IMR-90 (cell line): ENCODE data around the gene PIAS4. TPM values are rescaled to one million over a fixed set of nuclear protein-coding genes. Genes with fewer than 3 reads are reported as not detected.

ENCODE experiments used
- ATAC-seq: fragments of 200-7000 bp; cut with Tn5 transposase; 2 replicates; pipeline ENCODE4 v1.9.1; 2020; ENCODE audit warnings: low read depth, mild to moderate bottlenecking, moderate library complexity
- BruUV-seq: library from RNA; stranded (reverse); fragments of 400-500 nt; replicated peaks from 2 replicates; lab custom pipeline; 2021; lab: Mats Ljungman, UMichigan
- CTCF ChIA-PET: fragments of 300-600 bp; formaldehyde crosslinking; extraction: SDS; loops from one replicate; lab custom pipeline; 2021; ENCODE audit warnings: antibody characterized with exemption; lab: Yijun Ruan, JAX
- POLR2A ChIA-PET: fragments of 300-600 bp; sonication (Branson Sonifier 250); formaldehyde crosslinking; loops from one replicate; lab custom pipeline; 2022; ENCODE audit warnings: antibody characterized with exemption; ENCODE audit not compliant: unreplicated experiment; lab: Charles Lee
- DNase-seq: peaks from one replicate; pipeline ENCODE4 v3.0.0; 2013
- H2AFZ ChIP-seq: replicated peaks from 2 replicates; pipeline ENCODE3; 2013; ENCODE audit warnings: low read length, mild to moderate bottlenecking; ENCODE audit not compliant: poor library complexity
- H2AK5ac ChIP-seq: 2 replicates; pipeline ENCODE4 v1.6.1; 2013; ENCODE audit warnings: low read depth, low read length, inconsistent platforms
- H2AK9ac ChIP-seq: replicated peaks from 2 replicates; pipeline ENCODE3; 2013; ENCODE audit warnings: mild to moderate bottlenecking, low read depth, low read length, moderate library complexity; ENCODE audit not compliant: poor library complexity
- H2BK120ac ChIP-seq: 2 replicates; pipeline ENCODE4 v1.6.1; 2013; ENCODE audit warnings: low read depth, low read length, inconsistent platforms
- H2BK15ac ChIP-seq: 3 replicates; pipeline ENCODE4 v1.6.1; 2013; ENCODE audit warnings: low read depth, low read length, inconsistent platforms
- H2BK20ac ChIP-seq: 2 replicates; pipeline ENCODE4 v1.6.1; 2013; ENCODE audit warnings: low read depth, mild to moderate bottlenecking, inconsistent platforms, low read length, moderate library complexity
- H2BK5ac ChIP-seq: 2 replicates; pipeline ENCODE4 v1.6.1; 2013; ENCODE audit warnings: mild to moderate bottlenecking, low read depth, low read length, inconsistent platforms; ENCODE audit not compliant: poor library complexity, severe bottlenecking
- H3K14ac ChIP-seq: replicated peaks from 2 replicates; pipeline ENCODE4 v1.6.1; 2013; ENCODE audit warnings: low read depth, low read length, inconsistent platforms
- H3K18ac ChIP-seq: 2 replicates; pipeline ENCODE4 v1.6.1; 2013; ENCODE audit warnings: low read depth, low read length, control low read depth
- H3K23ac ChIP-seq: 2 replicates; pipeline ENCODE4 v1.6.1; 2013; ENCODE audit warnings: low read depth, low read length, inconsistent platforms
- H3K27ac ChIP-seq: 2 replicates; pipeline ENCODE4 v1.5.1; 2013; ENCODE audit warnings: mild to moderate bottlenecking, control low read depth, low read length; ENCODE audit not compliant: insufficient read depth
- H3K27me3 ChIP-seq: 2 replicates; pipeline ENCODE4 v1.6.1; 2013; ENCODE audit warnings: low read length; ENCODE audit not compliant: control insufficient read depth, insufficient read depth
- H3K36me3 ChIP-seq: 2 replicates; pipeline ENCODE4 v1.6.1; 2013; ENCODE audit warnings: low read length, mixed read lengths; ENCODE audit not compliant: control insufficient read depth, insufficient read depth
- H3K4ac ChIP-seq: 2 replicates; pipeline ENCODE4 v1.6.1; 2013; ENCODE audit warnings: low read depth, low read length, inconsistent platforms
- H3K4me1 ChIP-seq: 2 replicates; pipeline ENCODE4 v1.6.1; 2013; ENCODE audit warnings: low read length, mixed read lengths; ENCODE audit not compliant: control insufficient read depth, insufficient read depth
- H3K4me2 ChIP-seq: 2 replicates; pipeline ENCODE4 v1.6.1; 2013; ENCODE audit warnings: low read depth, mild to moderate bottlenecking, control low read depth, low read length, moderate library complexity
- H3K4me3 ChIP-seq: 2 replicates; pipeline ENCODE4 v1.5.1; 2013; ENCODE audit warnings: low read depth, mild to moderate bottlenecking, control low read depth, low read length, moderate library complexity; ENCODE audit not compliant: insufficient read depth
- H3K56ac ChIP-seq: 2 replicates; pipeline ENCODE4 v1.6.1; 2013; ENCODE audit warnings: low read length, inconsistent platforms; ENCODE audit not compliant: insufficient read depth; ENCODE audit errors: extremely low read depth
- H3K79me1 ChIP-seq, 2 experiments: 2 replicates each; pipeline ENCODE4 v1.6.1; 2013; ENCODE audit warnings: low read length in 2 of 2, inconsistent platforms in 1 of 2, low read depth in 1 of 2
- H3K9ac ChIP-seq: 2 replicates; pipeline ENCODE4 v1.6.1; 2013; ENCODE audit warnings: low read depth, low read length, control low read depth
- H3K9me1 ChIP-seq: 2 replicates; pipeline ENCODE4 v1.6.1; 2013; ENCODE audit warnings: low read length, inconsistent platforms; ENCODE audit not compliant: insufficient read depth
- H3K9me3 ChIP-seq: 2 replicates; pipeline ENCODE4 v1.6.1; 2013; ENCODE audit warnings: low read length; ENCODE audit not compliant: control insufficient read depth, insufficient read depth
- H4K20me1 ChIP-seq: 2 replicates; pipeline ENCODE4 v1.6.1; 2013; ENCODE audit warnings: low read length, inconsistent platforms; ENCODE audit not compliant: insufficient read depth
- H4K5ac ChIP-seq: 2 replicates; pipeline ENCODE4 v1.6.1; 2013; ENCODE audit warnings: mild to moderate bottlenecking, low read depth, low read length, control low read depth
- H4K8ac ChIP-seq, 2 experiments: 2 replicates each; pipeline ENCODE4 v1.6.1; 2013; ENCODE audit warnings: low read depth in 2 of 2, low read length in 2 of 2, control low read depth in 1 of 2, inconsistent platforms in 1 of 2
- H4K91ac ChIP-seq: 2 replicates; pipeline ENCODE4 v1.6.1; 2013; ENCODE audit warnings: low read depth, low read length, inconsistent platforms; ENCODE audit not compliant: insufficient read depth
- CEBPB ChIP-seq: IDR thresholded peaks from 2 replicates; pipeline ENCODE4 v1.6.1; 2012; ENCODE audit warnings: low read depth, low read length, improper control_type of control experiment
- CHD1 ChIP-seq: IDR thresholded peaks from 2 replicates; pipeline ENCODE4 v1.6.1; 2012; ENCODE audit warnings: low read depth, low read length, improper control_type of control experiment
- FOS ChIP-seq: fragments of 150-350 bp; IDR thresholded peaks from 2 replicates; pipeline ENCODE4 v1.6.1; 2016; ENCODE audit warnings: low read depth, low read length
- MAZ ChIP-seq: IDR thresholded peaks from 2 replicates; pipeline ENCODE4 v1.6.1; 2012; ENCODE audit warnings: low read depth, mild to moderate bottlenecking, low read length, improper control_type of control experiment, moderate library complexity, borderline replicate concordance
- MXI1 ChIP-seq: IDR thresholded peaks from 2 replicates; pipeline ENCODE4 v1.6.1; 2012; ENCODE audit warnings: low read depth, mild to moderate bottlenecking, low read length, moderate library complexity, borderline replicate concordance
- NFE2L2 ChIP-seq: fragments of 150-350 bp; IDR thresholded peaks from 2 replicates; pipeline ENCODE4 v1.6.1; 2016; ENCODE audit warnings: low read depth, mild to moderate bottlenecking, low read length
- RAD21 ChIP-seq: IDR thresholded peaks from 2 replicates; pipeline ENCODE4 v1.6.1; 2012; ENCODE audit warnings: low read length, improper control_type of control experiment
- RCOR1 ChIP-seq: IDR thresholded peaks from 2 replicates; pipeline ENCODE4 v1.6.1; 2012; ENCODE audit warnings: mild to moderate bottlenecking, low read length, improper control_type of control experiment; ENCODE audit not compliant: insufficient replicate concordance
- RFX5 ChIP-seq: IDR thresholded peaks from 2 replicates; pipeline ENCODE4 v1.8.0; 2012; ENCODE audit warnings: low read depth, mild to moderate bottlenecking, low read length, moderate library complexity
- SMC3 ChIP-seq: fragments of 150-350 bp; IDR thresholded peaks from 2 replicates; pipeline ENCODE4 v1.6.1; 2016; ENCODE audit warnings: low read depth, mild to moderate bottlenecking, antibody characterized with exemption, low read length, moderate library complexity
- WGBS, 2 experiments: methylation state at CpG; one replicate each; pipeline versions ENCODE4 v1.1.5 to v1.1.7; 2013; ENCODE audit warnings: missing lambda C conversion rate in 2 of 2; ENCODE audit not compliant: insufficient read length in 1 of 2; ENCODE audit errors: extremely low coverage in 2 of 2; 5-methylcytosine and 5-hydroxymethylcytosine counted together
- dilution Hi-C: fragments of 300-500 bp; cut with HindIII; formaldehyde crosslinking; loops from one replicate; pipeline ENCODE4 v1.14.3; 2018; ENCODE audit warnings: low sequenced_read_pairs; ENCODE audit not compliant: unreplicated experiment
- in situ Hi-C: fragments of 300-500 bp; cut with MboI; formaldehyde crosslinking; loops from 3 replicates; pipeline ENCODE4 v1.14.3; 2019; ENCODE audit warnings: low sequenced_read_pairs, inconsistent platforms, mixed read lengths
- intact Hi-C: fragments of 100-400 bp; cut with micrococcal nuclease; formaldehyde crosslinking; loops from 2 replicates; pipeline ENCODE4 v1.10.0; 2022
- polyA plus RNA-seq, 3 experiments: library from polyadenylated mRNA; depleted of rRNA; stranded (reverse); fragments of >200 nt; gene quantifications; 2 replicates each; pipeline ENCODE4 v1.2.3, GENCODE V29; 2012; ENCODE audit warnings: low replicate concordance in 1 of 3
- total RNA-seq: library from RNA; depleted of rRNA; stranded (reverse); fragments of >200 nt; gene quantifications from 2 replicates; pipeline ENCODE4 v1.2.3, GENCODE V29; 2012
- TF ChIP-seq, protein P1 (sequence below): conservative IDR thresholded peaks from 2 replicates; pipeline ENCODE4 v1.5.1; 2012; ENCODE audit warnings: mild to moderate bottlenecking, low read depth, low read length, improper control_type of control experiment
- TF ChIP-seq, protein P2 (sequence below): fragments of 150-350 bp; IDR thresholded peaks from 2 replicates; pipeline ENCODE4 v1.6.1; 2016; ENCODE audit warnings: low read depth, mild to moderate bottlenecking, low read length, moderate library complexity, borderline replicate concordance
- TF ChIP-seq, protein P3 (sequence below): fragments of 150-350 bp; IDR thresholded peaks from 2 replicates; pipeline ENCODE4 v1.6.1; 2017; ENCODE audit warnings: mild to moderate bottlenecking, antibody characterized with exemption, low read length, low read depth

PIAS4 gene
- total and polyA plus RNA-seq, 2 of the 4 experiments (the other 2 are of a cell fraction): 12.1 to 13.6 TPM

DNA sequence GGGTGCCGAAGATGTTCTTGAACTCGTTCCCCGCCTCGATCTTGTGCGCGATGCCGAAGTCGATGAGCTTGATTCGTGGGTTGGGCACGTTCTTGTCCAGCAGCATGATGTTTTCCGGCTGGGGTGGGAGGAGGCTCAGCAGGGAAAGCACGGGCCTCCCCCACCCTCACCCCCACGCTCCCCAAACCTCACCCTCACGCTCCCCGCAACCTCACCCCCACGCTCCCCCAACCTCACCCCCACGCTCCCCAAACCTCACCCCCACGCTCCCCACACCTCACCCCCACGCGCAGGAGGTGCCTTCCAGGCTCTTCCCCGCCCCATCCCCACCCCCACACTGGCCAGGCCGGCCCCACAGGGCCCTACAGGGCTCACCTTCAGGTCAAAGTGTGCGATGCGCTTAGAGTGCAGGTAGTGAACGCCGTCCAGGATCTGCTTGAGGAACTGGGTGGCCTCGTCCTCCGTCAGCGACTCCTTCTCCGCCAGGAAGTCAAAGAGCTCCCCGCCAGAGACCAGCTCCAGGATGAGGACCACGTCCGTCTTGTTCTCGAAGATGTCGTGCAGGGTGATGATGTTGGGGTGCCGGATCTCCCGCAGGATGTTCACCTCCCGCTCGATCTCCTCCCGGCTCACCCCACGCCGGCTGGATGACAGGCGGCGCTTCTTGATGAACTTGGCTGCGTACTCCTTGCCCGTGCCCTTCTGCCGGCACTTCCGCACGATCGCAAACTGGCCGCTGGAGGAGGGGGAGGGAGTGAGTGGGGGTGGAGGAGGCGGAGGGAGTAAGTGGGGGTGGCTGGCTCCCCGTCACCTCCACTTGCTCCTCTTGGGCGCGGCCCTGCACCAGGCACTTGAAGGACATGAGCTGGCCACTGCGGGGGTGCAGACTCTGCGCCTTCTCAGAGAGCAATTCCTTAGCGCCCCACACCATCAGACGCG lies 43.0 kb upstream of the PIAS4 start:
- no TSS peak for BruUV-seq
- TF ChIP-seq NFE2L2 (no peak), FOS (no peak), RFX5 (no peak), RAD21 (no peak), SMC3 (no peak), RCOR1 (no peak), MXI1 (no peak), CHD1 (no peak), MAZ (no peak), CEBPB (no peak)
- TF ChIP-seq, protein P1, sequence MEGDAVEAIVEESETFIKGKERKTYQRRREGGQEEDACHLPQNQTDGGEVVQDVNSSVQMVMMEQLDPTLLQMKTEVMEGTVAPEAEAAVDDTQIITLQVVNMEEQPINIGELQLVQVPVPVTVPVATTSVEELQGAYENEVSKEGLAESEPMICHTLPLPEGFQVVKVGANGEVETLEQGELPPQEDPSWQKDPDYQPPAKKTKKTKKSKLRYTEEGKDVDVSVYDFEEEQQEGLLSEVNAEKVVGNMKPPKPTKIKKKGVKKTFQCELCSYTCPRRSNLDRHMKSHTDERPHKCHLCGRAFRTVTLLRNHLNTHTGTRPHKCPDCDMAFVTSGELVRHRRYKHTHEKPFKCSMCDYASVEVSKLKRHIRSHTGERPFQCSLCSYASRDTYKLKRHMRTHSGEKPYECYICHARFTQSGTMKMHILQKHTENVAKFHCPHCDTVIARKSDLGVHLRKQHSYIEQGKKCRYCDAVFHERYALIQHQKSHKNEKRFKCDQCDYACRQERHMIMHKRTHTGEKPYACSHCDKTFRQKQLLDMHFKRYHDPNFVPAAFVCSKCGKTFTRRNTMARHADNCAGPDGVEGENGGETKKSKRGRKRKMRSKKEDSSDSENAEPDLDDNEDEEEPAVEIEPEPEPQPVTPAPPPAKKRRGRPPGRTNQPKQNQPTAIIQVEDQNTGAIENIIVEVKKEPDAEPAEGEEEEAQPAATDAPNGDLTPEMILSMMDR: no peak
- TF ChIP-seq, protein P2, sequence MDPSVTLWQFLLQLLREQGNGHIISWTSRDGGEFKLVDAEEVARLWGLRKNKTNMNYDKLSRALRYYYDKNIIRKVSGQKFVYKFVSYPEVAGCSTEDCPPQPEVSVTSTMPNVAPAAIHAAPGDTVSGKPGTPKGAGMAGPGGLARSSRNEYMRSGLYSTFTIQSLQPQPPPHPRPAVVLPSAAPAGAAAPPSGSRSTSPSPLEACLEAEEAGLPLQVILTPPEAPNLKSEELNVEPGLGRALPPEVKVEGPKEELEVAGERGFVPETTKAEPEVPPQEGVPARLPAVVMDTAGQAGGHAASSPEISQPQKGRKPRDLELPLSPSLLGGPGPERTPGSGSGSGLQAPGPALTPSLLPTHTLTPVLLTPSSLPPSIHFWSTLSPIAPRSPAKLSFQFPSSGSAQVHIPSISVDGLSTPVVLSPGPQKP: no peak
- TF ChIP-seq, protein P3, sequence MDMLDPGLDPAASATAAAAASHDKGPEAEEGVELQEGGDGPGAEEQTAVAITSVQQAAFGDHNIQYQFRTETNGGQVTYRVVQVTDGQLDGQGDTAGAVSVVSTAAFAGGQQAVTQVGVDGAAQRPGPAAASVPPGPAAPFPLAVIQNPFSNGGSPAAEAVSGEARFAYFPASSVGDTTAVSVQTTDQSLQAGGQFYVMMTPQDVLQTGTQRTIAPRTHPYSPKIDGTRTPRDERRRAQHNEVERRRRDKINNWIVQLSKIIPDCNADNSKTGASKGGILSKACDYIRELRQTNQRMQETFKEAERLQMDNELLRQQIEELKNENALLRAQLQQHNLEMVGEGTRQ: no peak

More for the DNA sequence above, 43.0 kb upstream of the PIAS4 start:
- ATAC-seq (no peak), DNase-seq (no peak)
- POLR2A ChIA-PET: interaction anchor here (0.6 kb wide), 1 partner anchor 11 kb away, joined by 12 read pairs; no protein-coding TSS in a partner anchor
- Histone ChIP-seq H3K4me2 (no peak overlapping the region), H3K56ac (no peak overlapping the region), H3K14ac (no peak overlapping the region), H3K18ac (no peak overlapping the region), H3K9me1 (0 out of 2 replicates have a peak, but pooled peaks cover 16% of the 10 kb centered on the region), H3K9ac (no peak overlapping the region), H3K4ac (no peak overlapping the region), H4K91ac (no peak overlapping the region), H3K79me1 (peaks cover 9 to 73% of the 10 kb centered on the region in 2 experiments), H3K27ac (no peak overlapping the region), H2BK5ac (no peak overlapping the region), H2AFZ (no peak overlapping the region), H4K20me1 (peaks cover 93% of the 10 kb centered on the region), H3K27me3 (no peaks in the 10 kb centered on the region), H2BK15ac (no peak overlapping the region), H4K5ac (no peak overlapping the region), H3K23ac (no peak overlapping the region), H3K9me3 (no peaks in the 10 kb centered on the region), H2AK5ac (no peak overlapping the region), H3K36me3 (peaks cover 76% of the 10 kb centered on the region), H2BK120ac (no peak overlapping the region), H3K4me1 (peaks cover 9% of the 10 kb centered on the region), H4K8ac (no peak overlapping the region), H3K4me3 (no peak overlapping the region), H2BK20ac (no peak overlapping the region), H2AK9ac (no peak overlapping the region)
- intact Hi-C loops (loop anchor here (5.0 kb wide), 1 partner anchor 297 kb away; no protein-coding TSS in a partner anchor), dilution Hi-C loops (no loop called here), in situ Hi-C loops (no loop called here)
- CTCF ChIA-PET: no interaction called here
- WGBS, 2 experiments: 90% methylated on average over 9 of the region's 60 CpGs; no CpG with 5 or more reads in 1 of the 2 experiments
